IMR-90 (cell line): ENCODE data around the gene ATP4A. TPM values are rescaled to one million over a fixed set of nuclear protein-coding genes. Genes with fewer than 3 reads are reported as not detected.

Source experiments
- ATAC-seq: fragments of 200-7000 bp; cut with Tn5 transposase; 2 replicates; pipeline ENCODE4 v1.9.1; 2020; ENCODE audit warnings: low read depth, mild to moderate bottlenecking, moderate library complexity
- BruUV-seq: library from RNA; stranded (reverse); fragments of 400-500 nt; replicated peaks from 2 replicates; lab custom pipeline; 2021; lab: Mats Ljungman, UMichigan
- CTCF ChIA-PET: fragments of 300-600 bp; formaldehyde crosslinking; extraction: SDS; loops from one replicate; lab custom pipeline; 2021; ENCODE audit warnings: antibody characterized with exemption; lab: Yijun Ruan, JAX
- POLR2A ChIA-PET: fragments of 300-600 bp; sonication (Branson Sonifier 250); formaldehyde crosslinking; loops from one replicate; lab custom pipeline; 2022; ENCODE audit warnings: antibody characterized with exemption; ENCODE audit not compliant: unreplicated experiment; lab: Charles Lee
- DNase-seq: peaks from one replicate; pipeline ENCODE4 v3.0.0; 2013
- H2AFZ ChIP-seq: replicated peaks from 2 replicates; pipeline ENCODE3; 2013; ENCODE audit warnings: low read length, mild to moderate bottlenecking; ENCODE audit not compliant: poor library complexity
- H2AK5ac ChIP-seq: 2 replicates; pipeline ENCODE4 v1.6.1; 2013; ENCODE audit warnings: low read depth, low read length, inconsistent platforms
- H2AK9ac ChIP-seq: replicated peaks from 2 replicates; pipeline ENCODE3; 2013; ENCODE audit warnings: mild to moderate bottlenecking, low read depth, low read length, moderate library complexity; ENCODE audit not compliant: poor library complexity
- H2BK120ac ChIP-seq: 2 replicates; pipeline ENCODE4 v1.6.1; 2013; ENCODE audit warnings: low read depth, low read length, inconsistent platforms
- H2BK15ac ChIP-seq: 3 replicates; pipeline ENCODE4 v1.6.1; 2013; ENCODE audit warnings: low read depth, low read length, inconsistent platforms
- H2BK20ac ChIP-seq: 2 replicates; pipeline ENCODE4 v1.6.1; 2013; ENCODE audit warnings: low read depth, mild to moderate bottlenecking, inconsistent platforms, low read length, moderate library complexity
- H2BK5ac ChIP-seq: 2 replicates; pipeline ENCODE4 v1.6.1; 2013; ENCODE audit warnings: mild to moderate bottlenecking, low read depth, low read length, inconsistent platforms; ENCODE audit not compliant: poor library complexity, severe bottlenecking
- H3K14ac ChIP-seq: replicated peaks from 2 replicates; pipeline ENCODE4 v1.6.1; 2013; ENCODE audit warnings: low read depth, low read length, inconsistent platforms
- H3K18ac ChIP-seq: 2 replicates; pipeline ENCODE4 v1.6.1; 2013; ENCODE audit warnings: low read depth, low read length, control low read depth
- H3K23ac ChIP-seq: 2 replicates; pipeline ENCODE4 v1.6.1; 2013; ENCODE audit warnings: low read depth, low read length, inconsistent platforms
- H3K27ac ChIP-seq: 2 replicates; pipeline ENCODE4 v1.5.1; 2013; ENCODE audit warnings: mild to moderate bottlenecking, control low read depth, low read length; ENCODE audit not compliant: insufficient read depth
- H3K27me3 ChIP-seq: 2 replicates; pipeline ENCODE4 v1.6.1; 2013; ENCODE audit warnings: low read length; ENCODE audit not compliant: control insufficient read depth, insufficient read depth
- H3K36me3 ChIP-seq: 2 replicates; pipeline ENCODE4 v1.6.1; 2013; ENCODE audit warnings: low read length, mixed read lengths; ENCODE audit not compliant: control insufficient read depth, insufficient read depth
- H3K4ac ChIP-seq: 2 replicates; pipeline ENCODE4 v1.6.1; 2013; ENCODE audit warnings: low read depth, low read length, inconsistent platforms
- H3K4me1 ChIP-seq: 2 replicates; pipeline ENCODE4 v1.6.1; 2013; ENCODE audit warnings: low read length, mixed read lengths; ENCODE audit not compliant: control insufficient read depth, insufficient read depth
- H3K4me2 ChIP-seq: 2 replicates; pipeline ENCODE4 v1.6.1; 2013; ENCODE audit warnings: low read depth, mild to moderate bottlenecking, control low read depth, low read length, moderate library complexity
- H3K4me3 ChIP-seq: 2 replicates; pipeline ENCODE4 v1.5.1; 2013; ENCODE audit warnings: low read depth, mild to moderate bottlenecking, control low read depth, low read length, moderate library complexity; ENCODE audit not compliant: insufficient read depth
- H3K56ac ChIP-seq: 2 replicates; pipeline ENCODE4 v1.6.1; 2013; ENCODE audit warnings: low read length, inconsistent platforms; ENCODE audit not compliant: insufficient read depth; ENCODE audit errors: extremely low read depth
- H3K79me1 ChIP-seq, 2 experiments: 2 replicates each; pipeline ENCODE4 v1.6.1; 2013; ENCODE audit warnings: low read length in 2 of 2, inconsistent platforms in 1 of 2, low read depth in 1 of 2
- H3K9ac ChIP-seq: 2 replicates; pipeline ENCODE4 v1.6.1; 2013; ENCODE audit warnings: low read depth, low read length, control low read depth
- H3K9me1 ChIP-seq: 2 replicates; pipeline ENCODE4 v1.6.1; 2013; ENCODE audit warnings: low read length, inconsistent platforms; ENCODE audit not compliant: insufficient read depth
- H3K9me3 ChIP-seq: 2 replicates; pipeline ENCODE4 v1.6.1; 2013; ENCODE audit warnings: low read length; ENCODE audit not compliant: control insufficient read depth, insufficient read depth
- H4K20me1 ChIP-seq: 2 replicates; pipeline ENCODE4 v1.6.1; 2013; ENCODE audit warnings: low read length, inconsistent platforms; ENCODE audit not compliant: insufficient read depth
- H4K5ac ChIP-seq: 2 replicates; pipeline ENCODE4 v1.6.1; 2013; ENCODE audit warnings: mild to moderate bottlenecking, low read depth, low read length, control low read depth
- H4K8ac ChIP-seq, 2 experiments: 2 replicates each; pipeline ENCODE4 v1.6.1; 2013; ENCODE audit warnings: low read depth in 2 of 2, low read length in 2 of 2, control low read depth in 1 of 2, inconsistent platforms in 1 of 2
- H4K91ac ChIP-seq: 2 replicates; pipeline ENCODE4 v1.6.1; 2013; ENCODE audit warnings: low read depth, low read length, inconsistent platforms; ENCODE audit not compliant: insufficient read depth
- POLR2A ChIP-seq: IDR thresholded peaks from 2 replicates; pipeline ENCODE4 v1.6.1; 2012; ENCODE audit warnings: mild to moderate bottlenecking, low read depth, low read length
- RFX5 ChIP-seq: IDR thresholded peaks from 2 replicates; pipeline ENCODE4 v1.8.0; 2012; ENCODE audit warnings: low read depth, mild to moderate bottlenecking, low read length, moderate library complexity
- USF2 ChIP-seq: fragments of 150-350 bp; IDR thresholded peaks from 2 replicates; pipeline ENCODE4 v1.6.1; 2017; ENCODE audit warnings: mild to moderate bottlenecking, antibody characterized with exemption, low read length, low read depth
- WGBS, 2 experiments: methylation state at CpG; one replicate each; pipeline versions ENCODE4 v1.1.5 to v1.1.7; 2013; ENCODE audit warnings: missing lambda C conversion rate in 2 of 2; ENCODE audit not compliant: insufficient read length in 1 of 2; ENCODE audit errors: extremely low coverage in 2 of 2; 5-methylcytosine and 5-hydroxymethylcytosine counted together
- dilution Hi-C: fragments of 300-500 bp; cut with HindIII; formaldehyde crosslinking; loops from one replicate; pipeline ENCODE4 v1.14.3; 2018; ENCODE audit warnings: low sequenced_read_pairs; ENCODE audit not compliant: unreplicated experiment
- in situ Hi-C: fragments of 300-500 bp; cut with MboI; formaldehyde crosslinking; loops from 3 replicates; pipeline ENCODE4 v1.14.3; 2019; ENCODE audit warnings: low sequenced_read_pairs, inconsistent platforms, mixed read lengths
- intact Hi-C: fragments of 100-400 bp; cut with micrococcal nuclease; formaldehyde crosslinking; loops from 2 replicates; pipeline ENCODE4 v1.10.0; 2022
- polyA plus RNA-seq, 3 experiments: library from polyadenylated mRNA; depleted of rRNA; stranded (reverse); fragments of >200 nt; gene quantifications; 2 replicates each; pipeline ENCODE4 v1.2.3, GENCODE V29; 2012; ENCODE audit warnings: low replicate concordance in 1 of 3
- total RNA-seq: library from RNA; depleted of rRNA; stranded (reverse); fragments of >200 nt; gene quantifications from 2 replicates; pipeline ENCODE4 v1.2.3, GENCODE V29; 2012

Gene ATP4A
- total and polyA plus RNA-seq, 2 of the 4 experiments (the other 2 are of a cell fraction) = not detected

DNA sequence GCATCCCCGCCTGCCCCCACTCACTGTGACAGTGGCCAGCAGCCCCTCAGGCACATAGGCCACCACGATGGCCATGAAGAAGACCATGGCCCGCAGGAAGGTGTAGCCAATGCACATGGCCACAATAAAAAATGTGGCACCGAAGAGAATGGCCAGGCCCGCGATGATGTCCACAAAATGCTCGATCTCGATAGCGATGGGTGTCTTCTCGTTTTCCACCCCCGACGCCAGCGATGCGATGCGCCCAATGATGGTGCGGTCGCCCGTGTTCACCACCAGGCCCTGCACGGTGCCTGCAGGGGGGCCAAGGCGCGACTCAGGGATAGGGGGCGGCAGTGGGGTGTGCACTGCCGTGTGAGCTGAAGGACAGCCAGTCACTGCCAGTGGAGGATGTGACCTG, 3.7 kb downstream of the ATP4A start:
- Histone ChIP-seq H3K79me1 (no peaks in the 10 kb centered on the region), H3K36me3 (no peaks in the 10 kb centered on the region), H4K20me1 (no peaks in the 10 kb centered on the region), H2BK20ac (no peak overlapping the region), H4K91ac (no peak overlapping the region), H3K14ac (no peak overlapping the region), H4K5ac (no peak overlapping the region), H2BK120ac (no peak overlapping the region), H3K4me3 (no peak overlapping the region), H3K9me1 (0 out of 2 replicates have a peak, but pooled peaks cover 3% of the 10 kb centered on the region), H3K4ac (no peak overlapping the region), H3K27me3 (peaks cover 48% of the 10 kb centered on the region), H3K4me1 (no peaks in the 10 kb centered on the region), H3K4me2 (no peak overlapping the region), H2BK5ac (no peak overlapping the region), H3K18ac (no peak overlapping the region), H3K56ac (no peak overlapping the region), H2BK15ac (no peak overlapping the region), H3K23ac (no peak overlapping the region), H2AFZ (no peak overlapping the region), H3K9me3 (no peaks in the 10 kb centered on the region), H4K8ac (no peak overlapping the region), H2AK9ac (no peak overlapping the region), H3K9ac (no peak overlapping the region), H3K27ac (no peak overlapping the region), H2AK5ac (no peak overlapping the region)
- ATAC-seq (no peak), DNase-seq (no peak)
- intact Hi-C loops = no loop called here
- CTCF ChIA-PET = interaction anchor here (0.6 kb wide), 1 partner anchor 20 kb away, joined by 3 read pairs; no protein-coding TSS in a partner anchor
- no peak for TF ChIP-seq POLR2A
- no peak for TF ChIP-seq USF2
- TF ChIP-seq RFX5 = no peak
- WGBS, 2 experiments = 88% methylated on average over 21 of the region's 23 CpGs; no CpG with 5 or more reads in 1 of the 2 experiments
- POLR2A ChIA-PET = no interaction called here
- in situ Hi-C loops = no loop called here
- dilution Hi-C loops = no loop called here
- no TSS peak for BruUV-seq
